ENCODE measurements around the gene AP1G1. TPM values are rescaled to one million over a fixed set of nuclear protein-coding genes. Genes with fewer than 3 reads are reported as not detected.

AP1G1 gene
- total RNA-seq, 1 donor from 2014 or later: 109 TPM

GRCh38 chr16:71778780-71779179 is 29.9 kb downstream of the AP1G1 start:
- H3K4me1 Mint-ChIP-seq: peaks cover 22% of the 10 kb centered on the region
- no peak for DNase-seq (ENCODE audit: low spot score in 2 of 2, unreplicated experiment in 2 of 2)
- TF ChIP-seq, protein P1, sequence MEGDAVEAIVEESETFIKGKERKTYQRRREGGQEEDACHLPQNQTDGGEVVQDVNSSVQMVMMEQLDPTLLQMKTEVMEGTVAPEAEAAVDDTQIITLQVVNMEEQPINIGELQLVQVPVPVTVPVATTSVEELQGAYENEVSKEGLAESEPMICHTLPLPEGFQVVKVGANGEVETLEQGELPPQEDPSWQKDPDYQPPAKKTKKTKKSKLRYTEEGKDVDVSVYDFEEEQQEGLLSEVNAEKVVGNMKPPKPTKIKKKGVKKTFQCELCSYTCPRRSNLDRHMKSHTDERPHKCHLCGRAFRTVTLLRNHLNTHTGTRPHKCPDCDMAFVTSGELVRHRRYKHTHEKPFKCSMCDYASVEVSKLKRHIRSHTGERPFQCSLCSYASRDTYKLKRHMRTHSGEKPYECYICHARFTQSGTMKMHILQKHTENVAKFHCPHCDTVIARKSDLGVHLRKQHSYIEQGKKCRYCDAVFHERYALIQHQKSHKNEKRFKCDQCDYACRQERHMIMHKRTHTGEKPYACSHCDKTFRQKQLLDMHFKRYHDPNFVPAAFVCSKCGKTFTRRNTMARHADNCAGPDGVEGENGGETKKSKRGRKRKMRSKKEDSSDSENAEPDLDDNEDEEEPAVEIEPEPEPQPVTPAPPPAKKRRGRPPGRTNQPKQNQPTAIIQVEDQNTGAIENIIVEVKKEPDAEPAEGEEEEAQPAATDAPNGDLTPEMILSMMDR (IDR thresholded peaks at IDR 0.05; ENCODE audit: unreplicated experiment): no peak
- H3K4me3 Mint-ChIP-seq: no peak overlapping the region
- no peaks in the 10 kb centered on the region for H3K27me3 Mint-ChIP-seq (ENCODE audit: low read depth)
- H3K27ac Mint-ChIP-seq: peak overlapping the region; percentile 23
- H3K36me3 Mint-ChIP-seq: peaks cover 22% of the 10 kb centered on the region
- H3K9me3 Mint-ChIP-seq: no peaks in the 10 kb centered on the region

DNA sequence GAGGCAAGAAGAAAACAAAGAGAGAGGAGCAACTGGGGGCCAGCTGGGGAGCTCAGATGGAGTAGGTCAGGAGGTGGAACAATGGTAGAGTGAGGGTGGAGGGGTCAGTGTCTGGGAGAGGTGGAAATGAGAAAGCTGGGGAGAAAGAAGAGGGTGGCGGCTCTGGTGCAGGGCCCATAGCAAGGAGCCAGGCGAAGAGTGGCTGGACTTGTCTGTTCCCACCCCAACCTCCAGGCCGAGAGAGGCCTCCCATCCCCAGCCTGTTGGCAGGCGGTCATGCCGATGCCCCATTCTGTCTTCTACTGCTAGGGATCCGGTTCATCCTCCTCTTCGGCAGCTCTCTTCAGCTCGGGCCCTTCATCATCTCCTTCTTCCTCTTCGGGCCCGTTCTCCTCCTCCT is 31.3 kb downstream of the AP1G1 start:
- H3K36me3 Mint-ChIP-seq: peaks cover 30% of the 10 kb centered on the region
- peaks cover 17% of the 10 kb centered on the region for H3K4me1 Mint-ChIP-seq
- H3K27me3 Mint-ChIP-seq (ENCODE audit: low read depth): no peaks in the 10 kb centered on the region
- no peak overlapping the region for H3K4me3 Mint-ChIP-seq
- no peak overlapping the region for H3K27ac Mint-ChIP-seq
- H3K9me3 Mint-ChIP-seq: no peaks in the 10 kb centered on the region
- DNase-seq (ENCODE audit: low spot score in 2 of 2, unreplicated experiment in 2 of 2): no peak
- TF ChIP-seq, protein P1 (IDR thresholded peaks at IDR 0.05; ENCODE audit: unreplicated experiment): no peak

DNA sequence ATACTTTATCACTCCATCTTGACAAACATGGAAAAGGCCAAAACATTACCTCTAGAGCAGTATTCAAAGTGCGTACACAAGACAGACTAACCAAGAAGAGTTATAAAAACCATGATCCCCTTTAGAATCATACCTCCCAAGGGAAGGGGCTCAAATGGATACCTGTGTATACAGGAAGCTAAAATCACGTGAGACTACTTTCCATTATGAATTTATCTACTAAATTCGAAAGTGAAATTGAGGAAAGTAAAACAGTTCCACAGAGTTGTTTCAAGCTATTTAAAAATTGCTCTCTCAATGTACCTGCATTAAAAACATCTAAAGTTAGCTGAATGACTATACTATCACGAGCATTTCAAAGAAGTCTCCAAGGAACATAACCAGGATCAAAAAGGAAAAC is 32.7 kb downstream of the AP1G1 start:
- Mint-ChIP-seq H3K27me3 (ENCODE audit: low read depth) (no peaks in the 10 kb centered on the region), H3K9me3 (peaks cover 4% of the 10 kb centered on the region), H3K4me3 (no peak overlapping the region), H3K27ac (no peak overlapping the region), H3K36me3 (peaks cover 38% of the 10 kb centered on the region), H3K4me1 (peaks cover 4% of the 10 kb centered on the region)
- no peak for DNase-seq (ENCODE audit: low spot score in 2 of 2, unreplicated experiment in 2 of 2)
- TF ChIP-seq, protein P1 (IDR thresholded peaks at IDR 0.05; ENCODE audit: unreplicated experiment): no peak

DNA sequence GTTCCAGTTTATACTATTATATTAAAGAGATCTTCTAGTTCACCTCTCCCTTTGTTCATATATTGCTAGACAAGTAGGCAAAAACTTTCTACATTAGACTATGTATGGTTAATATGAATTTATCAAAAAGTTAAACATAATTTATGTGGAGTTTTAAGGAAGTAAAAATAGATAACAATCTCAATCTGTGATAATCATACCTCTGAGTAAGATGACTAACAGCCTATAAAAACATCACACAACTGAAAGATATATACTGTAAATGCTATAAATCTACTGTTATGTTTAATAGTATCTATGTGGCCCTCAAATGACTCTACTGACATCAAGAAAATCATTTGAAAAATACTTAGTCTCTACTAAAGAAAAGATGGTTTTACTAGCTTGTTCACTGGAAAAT is 37.1 kb downstream of the AP1G1 start:
- TF ChIP-seq, protein P1 (IDR thresholded peaks at IDR 0.05; ENCODE audit: unreplicated experiment): no peak
- no peaks in the 10 kb centered on the region for H3K4me1 Mint-ChIP-seq
- DNase-seq (ENCODE audit: low spot score in 2 of 2, unreplicated experiment in 2 of 2): no peak
- H3K9me3 Mint-ChIP-seq: peaks cover 5% of the 10 kb centered on the region
- no peaks in the 10 kb centered on the region for H3K27me3 Mint-ChIP-seq (ENCODE audit: low read depth)
- H3K4me3 Mint-ChIP-seq: no peak overlapping the region
- H3K27ac Mint-ChIP-seq: no peak overlapping the region
- peaks cover 49% of the 10 kb centered on the region for H3K36me3 Mint-ChIP-seq

DNA sequence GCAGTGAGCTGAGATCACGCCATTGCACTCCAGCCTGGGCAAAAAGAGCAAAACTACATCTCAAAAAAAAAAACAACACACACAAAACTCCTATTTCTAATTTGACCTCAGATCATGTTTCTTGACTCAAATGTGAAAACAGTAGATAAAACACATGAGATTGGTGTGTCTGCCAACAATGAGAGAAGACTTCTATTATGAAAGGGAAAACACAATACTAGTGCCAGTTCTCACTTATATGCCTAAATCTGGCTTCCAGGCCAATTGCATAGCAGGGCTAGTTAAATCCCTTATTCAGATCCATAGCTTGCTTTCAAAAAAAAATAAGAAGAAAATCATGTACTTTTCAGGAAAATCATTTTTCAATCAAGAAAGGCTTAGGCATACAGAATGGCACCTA is 39.4 kb downstream of the AP1G1 start:
- TF ChIP-seq, protein P1 (IDR thresholded peaks at IDR 0.05; ENCODE audit: unreplicated experiment): no peak

More for the DNA sequence above, 39.4 kb downstream of the AP1G1 start:
- Mint-ChIP-seq H3K36me3 (peaks cover 38% of the 10 kb centered on the region), H3K27me3 (ENCODE audit: low read depth) (no peaks in the 10 kb centered on the region), H3K27ac (no peak overlapping the region), H3K4me3 (no peak overlapping the region), H3K4me1 (no peaks in the 10 kb centered on the region), H3K9me3 (peaks cover 5% of the 10 kb centered on the region)
- DNase-seq (ENCODE audit: low spot score in 2 of 2, unreplicated experiment in 2 of 2): no peak

All from mesothelial cell of epicardium (in vitro differentiated cells).